ENCODE results near the gene DYNLT2.
"Not testable (repeated sequence)": the region's sequence is repeated elsewhere in the genome, so short reads cannot be mapped to it uniquely, and the experiment has no call there.

The DYNLT2 gene

DNA sequence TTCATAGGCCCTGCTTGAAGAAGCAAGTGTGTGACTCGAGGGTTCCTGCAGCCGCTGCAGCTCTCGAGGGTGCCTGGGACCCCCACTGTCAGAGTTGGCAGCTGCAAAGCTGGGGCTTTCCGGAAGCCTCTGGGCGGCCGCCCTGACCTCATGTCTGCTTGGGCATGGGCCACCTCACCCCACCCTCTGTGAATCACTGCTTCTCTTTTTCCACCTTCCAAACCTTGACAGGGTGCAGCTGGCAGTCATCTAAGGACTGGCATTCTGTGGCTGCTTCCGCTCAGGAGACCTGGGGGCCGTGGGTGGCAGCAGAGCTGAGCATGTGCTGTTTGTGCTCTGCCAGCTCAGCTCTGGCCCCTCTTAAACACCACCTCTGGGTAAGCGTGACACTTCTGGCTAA is 32.0 kb upstream of the DYNLT2 start:
- DNase-seq, result no peak

DNA sequence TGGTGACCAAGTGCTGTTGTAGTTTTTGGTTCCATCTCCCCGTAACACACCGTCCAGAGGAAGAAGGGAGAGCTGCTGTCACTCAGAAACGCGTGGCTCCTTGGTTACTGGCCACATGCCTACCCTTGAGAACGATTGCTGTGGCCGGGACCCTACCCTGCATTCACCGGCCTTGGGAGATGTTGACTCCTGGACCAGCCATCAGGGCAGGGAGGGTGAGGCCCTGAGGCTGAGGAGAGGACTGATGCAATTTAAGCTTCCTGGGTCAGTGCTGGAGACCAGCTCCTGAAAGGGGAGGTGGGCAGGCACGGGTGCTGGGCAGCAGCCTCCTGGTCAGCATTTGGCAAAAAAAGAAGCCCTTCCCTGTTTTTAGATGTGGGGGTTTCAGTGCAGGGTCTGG is 31.6 kb upstream of the DYNLT2 start:
- DNase-seq, result no peak

DNA sequence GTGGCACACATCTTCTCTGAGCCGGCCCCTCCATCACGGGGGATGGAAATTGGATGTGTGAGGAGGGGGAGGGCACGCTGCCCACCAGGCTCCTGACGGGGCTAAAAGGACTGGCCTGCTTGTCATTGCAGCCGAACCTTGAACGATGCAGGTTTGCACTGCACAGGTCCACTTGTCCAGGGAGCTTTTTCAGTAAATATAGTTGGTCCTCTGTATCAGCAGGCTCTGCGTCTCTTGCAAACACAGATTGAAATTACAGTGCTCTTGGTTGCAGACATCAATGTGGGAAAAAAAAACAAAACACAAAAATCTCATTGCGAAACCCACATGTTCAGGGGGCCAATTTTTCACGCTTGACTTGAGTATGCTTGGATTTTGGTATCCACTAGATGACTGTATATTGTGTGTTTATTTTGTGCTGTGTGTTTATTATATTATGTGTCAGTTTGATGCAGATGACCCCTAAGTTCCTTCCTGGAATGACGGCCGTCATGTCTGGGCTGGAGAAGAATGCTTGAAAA is 29.3 kb upstream of the DYNLT2 start:
- DNase-seq, result no peak

GRCh38 chr6:169779896-169780295 is 28.5 kb upstream of the DYNLT2 start:
- no peak for DNase-seq

- no peak for DNase-seq
Observed at GRCh38 chr6:169779092-169779815, 27.9 kb upstream of the DYNLT2 start.

DNA sequence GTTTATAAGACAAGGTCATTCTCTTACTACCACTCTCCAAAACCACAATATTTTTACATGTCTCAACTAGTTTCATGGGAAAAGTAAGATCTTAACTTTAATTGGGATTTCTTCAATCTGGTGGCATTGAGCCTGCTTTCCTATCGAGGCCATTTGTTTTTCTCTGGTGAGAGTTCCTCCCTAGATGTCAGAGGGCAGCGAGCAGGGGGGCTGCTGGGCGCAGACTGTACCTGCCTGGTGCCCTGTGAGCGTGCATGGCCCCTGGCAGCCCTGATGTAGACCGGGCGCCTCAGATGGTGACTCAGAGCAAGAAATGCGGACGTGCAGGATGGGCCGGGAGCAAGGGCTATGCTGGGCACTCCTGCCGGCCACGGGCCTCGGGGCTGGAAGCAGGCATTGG is 27.3 kb upstream of the DYNLT2 start:
- DNase-seq, result no peak

DNA sequence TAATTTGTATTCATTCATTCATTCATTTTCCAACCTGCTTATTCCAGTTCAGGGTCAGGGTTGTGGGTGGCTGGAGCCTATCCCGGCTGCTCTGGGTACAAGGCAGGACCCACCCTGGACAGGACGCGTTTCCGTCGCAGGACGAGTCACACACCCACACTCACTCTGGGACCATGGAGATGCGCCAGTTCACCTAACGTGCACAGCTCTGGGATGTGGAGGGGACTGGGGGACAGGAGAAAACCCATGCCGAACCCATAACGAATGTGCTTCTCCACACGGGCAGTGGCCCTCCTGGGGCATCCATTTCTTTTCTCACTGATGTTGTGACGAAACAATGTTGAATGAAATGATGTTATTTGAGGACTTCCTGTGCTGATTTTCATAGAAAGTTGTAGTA is 26.5 kb upstream of the DYNLT2 start:
- no peak for DNase-seq

GRCh38 chr6:169776379-169776778 is 25.0 kb upstream of the DYNLT2 start:
- DNase-seq, result no peak

- DNase-seq, result no peak
Observed at GRCh38 chr6:169775321-169775720, 23.9 kb upstream of the DYNLT2 start.

- DNase-seq, result no peak
Observed at GRCh38 chr6:169774347-169774746, 23.0 kb upstream of the DYNLT2 start.

GRCh38 chr6:169766921-169767736 is 15.8 kb upstream of the DYNLT2 start:
- DNase-seq, result no peak

DNA sequence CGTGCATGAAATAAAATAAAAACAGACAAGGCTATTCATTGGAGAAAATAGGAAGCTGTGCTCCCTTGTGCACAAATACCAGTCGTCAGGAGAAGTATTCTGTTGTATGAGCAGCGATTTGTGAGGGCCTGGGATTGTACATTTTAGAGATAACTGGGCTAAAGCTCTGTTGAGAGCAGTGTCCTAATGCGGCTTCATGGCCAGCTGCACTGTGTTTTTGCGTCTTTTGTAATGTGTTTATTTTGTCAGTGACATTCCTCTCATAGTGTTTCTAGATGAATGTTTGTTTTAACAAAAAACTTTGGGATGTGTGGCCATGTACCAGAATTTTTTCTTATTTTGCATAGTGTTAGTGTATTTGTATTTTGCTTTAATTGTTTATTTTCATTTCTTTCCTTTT is 14.9 kb upstream of the DYNLT2 start:
- DNase-seq, result no peak

- DNase-seq, result not testable (repeated sequence)
Observed at GRCh38 chr6:169765789-169766188, 14.4 kb upstream of the DYNLT2 start.

- DNase-seq, result no peak
Observed at GRCh38 chr6:169763881-169764280, 12.5 kb upstream of the DYNLT2 start.

DNA sequence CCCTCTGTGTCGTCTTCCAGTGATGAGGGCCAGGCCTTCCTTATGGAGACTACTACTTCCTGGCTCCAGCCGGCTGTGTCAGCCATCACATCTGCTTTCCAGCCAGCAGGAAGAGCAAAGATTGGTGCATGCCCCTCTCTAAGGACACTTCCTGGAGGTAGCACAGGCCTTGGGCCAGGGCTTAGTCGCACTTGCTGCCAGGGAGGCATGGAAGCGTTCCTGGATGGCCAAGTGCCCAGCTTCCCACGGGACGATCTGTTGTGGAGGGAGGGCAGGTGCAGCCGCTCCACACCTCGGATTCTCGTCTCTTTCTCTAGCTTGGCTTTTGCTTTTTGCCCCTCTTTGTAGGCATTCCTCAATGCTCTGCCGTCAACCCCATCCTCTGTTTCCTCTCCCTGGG is 11.9 kb upstream of the DYNLT2 start:
- no peak for DNase-seq

DNA sequence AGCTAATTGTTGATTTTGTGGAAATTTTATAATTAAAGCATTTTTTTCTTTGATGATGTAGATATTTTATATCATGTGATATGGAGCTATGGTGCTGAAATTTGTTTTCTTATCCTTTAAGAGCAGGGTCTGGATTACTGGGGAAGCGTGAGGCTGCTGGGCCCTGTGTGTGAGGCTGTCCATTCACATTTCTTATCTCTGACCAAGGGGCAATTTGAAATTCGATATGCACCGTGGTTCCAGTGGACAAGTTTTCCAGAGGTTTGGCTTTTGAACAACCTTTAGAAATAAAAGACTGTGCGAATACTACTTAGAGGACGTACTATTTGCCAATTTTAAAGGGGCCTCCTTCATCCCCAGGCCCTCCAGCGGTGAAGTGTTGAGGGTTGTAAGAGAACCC is 3.8 kb upstream of the DYNLT2 start:
- no peak for DNase-seq

DNA sequence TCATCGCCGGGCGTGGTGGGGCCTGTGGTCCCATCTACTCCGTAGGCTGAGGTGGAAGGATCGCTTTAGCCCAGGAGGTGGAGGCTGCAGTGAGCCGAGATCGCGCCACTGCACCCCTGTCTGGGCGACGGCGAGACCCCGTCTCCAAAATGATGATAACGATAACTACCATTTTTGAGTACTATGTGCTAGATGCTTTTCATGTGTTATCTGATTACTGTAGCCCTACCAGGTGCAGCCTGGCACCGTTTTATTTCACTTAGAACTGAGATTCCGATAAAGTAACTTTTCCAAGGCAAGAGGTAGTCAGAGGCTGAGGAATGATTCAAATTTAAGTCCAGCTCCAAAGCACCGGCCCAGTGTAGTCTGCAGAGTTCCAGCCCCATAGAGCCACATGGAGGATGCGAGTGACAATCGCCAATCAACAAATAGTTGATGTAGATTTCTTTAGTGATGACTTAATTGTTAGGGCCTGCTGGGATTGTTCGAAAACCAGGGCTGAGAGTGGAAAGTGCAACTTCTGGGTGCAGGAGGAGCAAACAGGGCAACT is 777 bp upstream of the DYNLT2 start:
- no peak for DNase-seq

GRCh38 chr6:169746556-169746955 is 4.8 kb downstream of the DYNLT2 start:
- DNase-seq, result no peak

GRCh38 chr6:169745405-169745804 is 6.0 kb downstream of the DYNLT2 start:
- no peak for DNase-seq

DNA sequence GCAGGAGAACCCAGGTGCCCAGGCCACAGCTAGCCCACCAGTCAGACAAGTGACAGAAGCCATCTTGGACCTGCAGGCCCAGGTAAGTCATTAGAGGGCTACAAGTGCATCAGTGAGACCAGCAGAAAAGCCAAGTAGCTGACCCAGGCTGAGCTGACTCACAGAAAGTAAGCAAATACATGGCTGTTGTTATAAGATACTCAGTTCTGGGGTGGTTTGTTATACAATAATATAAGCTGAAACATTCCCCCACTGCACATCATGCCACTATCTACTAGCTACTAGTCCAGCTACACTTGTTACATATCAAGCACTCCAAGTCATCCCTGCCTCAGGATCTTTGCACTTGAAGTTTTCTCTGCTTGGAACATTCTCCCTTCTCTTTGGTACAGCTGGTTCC is 10.0 kb downstream of the DYNLT2 start:
- DNase-seq, result no peak

GRCh38 chr6:169738976-169739529 is 12.3 kb downstream of the DYNLT2 start:
- DNase-seq, result no peak

DNA sequence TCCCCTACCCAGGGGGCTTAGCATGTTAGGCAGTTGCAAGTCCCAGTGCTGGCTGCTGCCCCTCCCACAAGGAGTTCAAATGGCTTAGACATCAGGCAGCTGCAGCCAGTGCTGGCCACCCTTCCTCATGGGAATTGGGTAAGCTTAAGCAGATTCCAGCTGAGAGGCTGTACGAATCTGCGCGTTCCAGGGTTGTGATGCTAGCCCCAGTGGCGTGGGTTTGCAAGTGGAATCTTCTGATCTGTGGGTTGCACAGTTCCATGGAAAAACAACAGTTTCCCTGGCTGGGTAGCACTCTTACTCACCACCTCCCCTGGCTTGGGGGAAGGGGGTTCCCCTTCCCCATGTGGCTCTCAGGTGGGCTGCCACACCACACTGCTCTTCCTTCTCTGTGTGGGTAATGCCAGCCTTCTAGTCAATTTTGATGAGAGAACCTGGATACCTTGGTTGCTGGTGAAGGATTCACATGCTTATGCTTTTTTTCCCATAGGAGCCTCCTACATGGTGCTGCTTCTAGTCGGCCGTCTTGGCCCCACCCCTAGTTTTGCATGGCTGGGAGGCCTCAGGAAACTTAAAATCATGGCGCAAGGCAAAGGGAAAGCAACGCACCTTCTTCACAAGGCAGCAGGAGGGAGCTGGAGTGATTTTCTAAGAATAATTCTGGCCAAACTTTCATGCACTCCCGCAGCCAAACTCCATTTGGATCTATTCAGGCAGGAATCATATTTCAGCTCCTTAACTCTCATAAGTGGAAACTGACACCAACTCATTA is 13.0 kb downstream of the DYNLT2 start:
- peak; percentile 56 for DNase-seq

GRCh38 chr6:169729961-169730360 is 21.4 kb downstream of the DYNLT2 start:
- no peak for DNase-seq
